ENCODE measurements around the gene SPACA9. TPM values are rescaled to one million over a fixed set of nuclear protein-coding genes. Genes with fewer than 3 reads are reported as not detected.

SPACA9 gene
- total and polyA plus RNA-seq, 10 of the 15 experiments (the other 5 are each of a cell fraction or from before 2014, with no cell fraction given), result 0.68 to 2.9 (median 1.0) TPM

DNA sequence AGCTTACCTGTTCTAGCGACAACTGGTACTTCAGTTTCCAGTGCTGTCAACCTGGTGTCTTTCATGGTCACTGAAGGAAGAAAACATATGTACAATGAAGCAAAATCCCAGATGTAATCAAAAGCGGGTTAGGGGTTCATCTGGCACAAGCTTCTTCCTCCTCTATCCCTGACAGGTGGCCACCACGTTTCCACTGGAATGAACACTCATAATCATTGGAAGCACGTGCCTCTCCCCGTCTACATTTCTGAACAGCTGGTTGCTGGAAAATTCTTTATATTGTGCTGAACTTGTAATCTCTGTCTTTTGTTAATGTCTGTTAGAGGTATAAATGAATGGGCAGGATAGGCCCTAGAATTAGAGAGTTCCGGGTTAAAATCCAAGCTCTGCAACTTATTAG, 56.3 kb downstream of the SPACA9 start:
- no peak overlapping the region for H3K4me2 ChIP-seq (ENCODE audit: control insufficient read depth, insufficient read depth)
- H3K4me1 ChIP-seq (ENCODE audit: control insufficient read depth, insufficient read depth, low read length), result no peaks in the 10 kb centered on the region
- H3K36me3 ChIP-seq (ENCODE audit: control insufficient read depth in 2 of 2, insufficient read depth in 2 of 2, low read length in 1 of 2), result peaks cover 0 to 6% of the 10 kb centered on the region in 2 experiments; a peak in 1 of 4 replicates
- TF ChIP-seq, protein P1, sequence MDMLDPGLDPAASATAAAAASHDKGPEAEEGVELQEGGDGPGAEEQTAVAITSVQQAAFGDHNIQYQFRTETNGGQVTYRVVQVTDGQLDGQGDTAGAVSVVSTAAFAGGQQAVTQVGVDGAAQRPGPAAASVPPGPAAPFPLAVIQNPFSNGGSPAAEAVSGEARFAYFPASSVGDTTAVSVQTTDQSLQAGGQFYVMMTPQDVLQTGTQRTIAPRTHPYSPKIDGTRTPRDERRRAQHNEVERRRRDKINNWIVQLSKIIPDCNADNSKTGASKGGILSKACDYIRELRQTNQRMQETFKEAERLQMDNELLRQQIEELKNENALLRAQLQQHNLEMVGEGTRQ (IDR thresholded peaks at IDR 0.05; ENCODE audit: borderline replicate concordance, low read depth, low read length), result no peak
- no peak for TF ChIP-seq BACH1 (IDR thresholded peaks at IDR 0.05; ENCODE audit: borderline replicate concordance)
- TF ChIP-seq CHD2 (IDR thresholded peaks at IDR 0.05; ENCODE audit: borderline replicate concordance, low read depth, low read length), result no peak
- ATAC-seq (no peak), DNase-seq (ENCODE audit: low read depth, low spot score) (no peak), FAIRE-seq (no peak)
- no peaks in the 10 kb centered on the region for H3K27me3 ChIP-seq (replicated peaks in 1 of 2; ENCODE audit: control insufficient read depth in 2 of 2, insufficient read depth in 2 of 2, low read length in 1 of 2)
- no peaks in the 10 kb centered on the region; the same call in 1 of the 2 replicates for H3K79me2 ChIP-seq (ENCODE audit: control insufficient read depth, insufficient read depth, low read length)
- ChIA-PET CTCF (interaction anchor here (0.6 to 1.1 kb wide), 4 partner anchors 9 to 716 kb away, joined by 3 to 4 read pairs (median 3); no protein-coding TSS in a partner anchor), SMC1A (ENCODE audit: uncharacterized antibody, unreplicated experiment) (interaction anchor here (1.6 to 2.1 kb wide), 2 partner anchors 10 to 13 kb away, joined by 4 to 8 read pairs; partner anchors contain the start of gene TSC1), POLR2A (no interaction called here), RAD21 (ENCODE audit: unreplicated experiment) (no interaction called here)
- WGBS (ENCODE audit: insufficient coverage, insufficient replicate concordance, low lambda C conversion rate, missing lambda C conversion rate), result 98% methylated on average over 6 of the region's 6 CpGs
- H2AFZ ChIP-seq (ENCODE audit: control insufficient read depth, low read depth, low read length), result no peak overlapping the region
- intact Hi-C loops (cut with micrococcal nuclease; ENCODE audit: unreplicated experiment) (no loop called here), in situ Hi-C loops (cut with MboI) (no loop called here)
- H3K9ac ChIP-seq (ENCODE audit: control insufficient read depth, insufficient read depth, low read length), result no peak overlapping the region
- H3K9me3 ChIP-seq (replicated peaks; ENCODE audit: control insufficient read depth, insufficient read depth, low read length), result no peaks in the 10 kb centered on the region
- no peak overlapping the region for H3K27ac ChIP-seq (ENCODE audit: control insufficient read depth, insufficient read depth)
- BruUV-seq (replicated peaks), result no TSS peak
- no peaks in the 10 kb centered on the region for H4K20me1 ChIP-seq (ENCODE audit: control insufficient read depth, insufficient read depth)
- no peak overlapping the region for H3K4me3 ChIP-seq

DNA sequence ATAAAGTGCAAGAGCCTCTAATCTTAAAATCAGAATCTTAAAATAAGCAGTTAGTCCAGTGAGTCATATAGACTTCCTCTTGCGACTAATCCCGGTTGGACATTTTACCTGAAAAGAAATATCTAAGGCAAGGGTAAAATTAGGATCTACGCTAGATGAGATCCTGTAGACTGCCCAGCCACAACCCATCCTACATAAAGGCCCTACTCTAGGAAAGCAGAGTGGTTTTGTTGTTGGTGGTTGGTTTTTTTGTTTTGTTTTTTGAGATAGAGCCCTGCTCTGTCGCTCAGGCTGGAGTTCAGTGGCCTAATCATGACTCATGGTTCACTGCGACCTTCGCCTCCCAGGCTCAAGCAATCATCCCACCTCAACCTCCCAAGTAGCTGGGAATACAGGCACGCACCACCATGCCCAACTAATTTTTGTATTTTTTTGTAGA, 58.8 kb downstream of the SPACA9 start:
- ChIA-PET CTCF (no interaction called here), RAD21 (ENCODE audit: unreplicated experiment) (no interaction called here), SMC1A (ENCODE audit: uncharacterized antibody, unreplicated experiment) (no interaction called here)

More for the DNA sequence above, 58.8 kb downstream of the SPACA9 start:
- no TSS peak for BruUV-seq (replicated peaks)
- no peak overlapping the region for H3K27ac ChIP-seq (ENCODE audit: control insufficient read depth, insufficient read depth)
- no peaks in the 10 kb centered on the region for H3K27me3 ChIP-seq (replicated peaks in 1 of 2; ENCODE audit: control insufficient read depth in 2 of 2, insufficient read depth in 2 of 2, low read length in 1 of 2)
- in situ Hi-C loops (cut with MboI) (no loop called here), intact Hi-C loops (cut with micrococcal nuclease; ENCODE audit: unreplicated experiment) (no loop called here)
- peaks cover 2% of the 10 kb centered on the region for H3K4me1 ChIP-seq (ENCODE audit: control insufficient read depth, insufficient read depth, low read length)
- ATAC-seq (no peak), FAIRE-seq (no peak), DNase-seq (ENCODE audit: low read depth, low spot score) (no peak)
- no peak overlapping the region for H3K9ac ChIP-seq (ENCODE audit: control insufficient read depth, insufficient read depth, low read length)
- no peak overlapping the region for H3K4me3 ChIP-seq
- H3K9me3 ChIP-seq (replicated peaks; ENCODE audit: control insufficient read depth, insufficient read depth, low read length), result no peaks in the 10 kb centered on the region
- peaks cover 8% of the 10 kb centered on the region for H3K79me2 ChIP-seq (ENCODE audit: control insufficient read depth, insufficient read depth, low read length)
- WGBS (ENCODE audit: insufficient coverage, insufficient replicate concordance, low lambda C conversion rate, missing lambda C conversion rate), result 90% methylated on average over 7 of the region's 7 CpGs
- POLR2A ChIA-PET, result no interaction called here
- peaks cover 0 to 6% of the 10 kb centered on the region in 2 experiments; a peak in 1 of 4 replicates for H3K36me3 ChIP-seq (ENCODE audit: control insufficient read depth in 2 of 2, insufficient read depth in 2 of 2, low read length in 1 of 2)
- no peak overlapping the region for H2AFZ ChIP-seq (ENCODE audit: control insufficient read depth, low read depth, low read length)
- no peak overlapping the region for H3K4me2 ChIP-seq (ENCODE audit: control insufficient read depth, insufficient read depth)
- H4K20me1 ChIP-seq (ENCODE audit: control insufficient read depth, insufficient read depth), result no peaks in the 10 kb centered on the region
- TF ChIP-seq TCF3 (IDR thresholded peaks at IDR 0.05; ENCODE audit: borderline replicate concordance, insufficient read depth, low read depth, low read length) (no peak), GABPA (IDR thresholded peaks at IDR 0.05; ENCODE audit: low read depth) (no peak), SUZ12 (IDR thresholded peaks at IDR 0.05; ENCODE audit: unreplicated experiment) (no peak)
- TF ChIP-seq, protein P2, sequence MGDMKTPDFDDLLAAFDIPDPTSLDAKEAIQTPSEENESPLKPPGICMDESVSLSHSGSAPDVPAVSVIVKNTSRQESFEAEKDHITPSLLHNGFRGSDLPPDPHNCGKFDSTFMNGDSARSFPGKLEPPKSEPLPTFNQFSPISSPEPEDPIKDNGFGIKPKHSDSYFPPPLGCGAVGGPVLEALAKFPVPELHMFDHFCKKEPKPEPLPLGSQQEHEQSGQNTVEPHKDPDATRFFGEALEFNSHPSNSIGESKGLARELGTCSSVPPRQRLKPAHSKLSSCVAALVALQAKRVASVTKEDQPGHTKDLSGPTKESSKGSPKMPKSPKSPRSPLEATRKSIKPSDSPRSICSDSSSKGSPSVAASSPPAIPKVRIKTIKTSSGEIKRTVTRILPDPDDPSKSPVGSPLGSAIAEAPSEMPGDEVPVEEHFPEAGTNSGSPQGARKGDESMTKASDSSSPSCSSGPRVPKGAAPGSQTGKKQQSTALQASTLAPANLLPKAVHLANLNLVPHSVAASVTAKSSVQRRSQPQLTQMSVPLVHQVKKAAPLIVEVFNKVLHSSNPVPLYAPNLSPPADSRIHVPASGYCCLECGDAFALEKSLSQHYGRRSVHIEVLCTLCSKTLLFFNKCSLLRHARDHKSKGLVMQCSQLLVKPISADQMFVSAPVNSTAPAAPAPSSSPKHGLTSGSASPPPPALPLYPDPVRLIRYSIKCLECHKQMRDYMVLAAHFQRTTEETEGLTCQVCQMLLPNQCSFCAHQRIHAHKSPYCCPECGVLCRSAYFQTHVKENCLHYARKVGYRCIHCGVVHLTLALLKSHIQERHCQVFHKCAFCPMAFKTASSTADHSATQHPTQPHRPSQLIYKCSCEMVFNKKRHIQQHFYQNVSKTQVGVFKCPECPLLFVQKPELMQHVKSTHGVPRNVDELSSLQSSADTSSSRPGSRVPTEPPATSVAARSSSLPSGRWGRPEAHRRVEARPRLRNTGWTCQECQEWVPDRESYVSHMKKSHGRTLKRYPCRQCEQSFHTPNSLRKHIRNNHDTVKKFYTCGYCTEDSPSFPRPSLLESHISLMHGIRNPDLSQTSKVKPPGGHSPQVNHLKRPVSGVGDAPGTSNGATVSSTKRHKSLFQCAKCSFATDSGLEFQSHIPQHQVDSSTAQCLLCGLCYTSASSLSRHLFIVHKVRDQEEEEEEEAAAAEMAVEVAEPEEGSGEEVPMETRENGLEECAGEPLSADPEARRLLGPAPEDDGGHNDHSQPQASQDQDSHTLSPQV (IDR thresholded peaks at IDR 0.05), result no peak
- TF ChIP-seq, protein P3, sequence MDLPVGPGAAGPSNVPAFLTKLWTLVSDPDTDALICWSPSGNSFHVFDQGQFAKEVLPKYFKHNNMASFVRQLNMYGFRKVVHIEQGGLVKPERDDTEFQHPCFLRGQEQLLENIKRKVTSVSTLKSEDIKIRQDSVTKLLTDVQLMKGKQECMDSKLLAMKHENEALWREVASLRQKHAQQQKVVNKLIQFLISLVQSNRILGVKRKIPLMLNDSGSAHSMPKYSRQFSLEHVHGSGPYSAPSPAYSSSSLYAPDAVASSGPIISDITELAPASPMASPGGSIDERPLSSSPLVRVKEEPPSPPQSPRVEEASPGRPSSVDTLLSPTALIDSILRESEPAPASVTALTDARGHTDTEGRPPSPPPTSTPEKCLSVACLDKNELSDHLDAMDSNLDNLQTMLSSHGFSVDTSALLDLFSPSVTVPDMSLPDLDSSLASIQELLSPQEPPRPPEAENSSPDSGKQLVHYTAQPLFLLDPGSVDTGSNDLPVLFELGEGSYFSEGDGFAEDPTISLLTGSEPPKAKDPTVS (IDR thresholded peaks at IDR 0.05; ENCODE audit: low read depth, low read length), result no peak
- TF ChIP-seq, protein P4, sequence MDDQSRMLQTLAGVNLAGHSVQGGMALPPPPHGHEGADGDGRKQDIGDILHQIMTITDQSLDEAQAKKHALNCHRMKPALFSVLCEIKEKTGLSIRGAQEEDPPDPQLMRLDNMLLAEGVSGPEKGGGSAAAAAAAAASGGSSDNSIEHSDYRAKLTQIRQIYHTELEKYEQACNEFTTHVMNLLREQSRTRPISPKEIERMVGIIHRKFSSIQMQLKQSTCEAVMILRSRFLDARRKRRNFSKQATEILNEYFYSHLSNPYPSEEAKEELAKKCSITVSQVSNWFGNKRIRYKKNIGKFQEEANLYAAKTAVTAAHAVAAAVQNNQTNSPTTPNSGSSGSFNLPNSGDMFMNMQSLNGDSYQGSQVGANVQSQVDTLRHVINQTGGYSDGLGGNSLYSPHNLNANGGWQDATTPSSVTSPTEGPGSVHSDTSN (IDR thresholded peaks at IDR 0.05; ENCODE audit: insufficient replicate concordance, low read depth, low read length), result no peak

All from GM12878 (cell line).